GM19099 (cell line): ENCODE results near the gene EMC6.

ENCODE experiments used
- POLR2A ChIP-seq: IDR thresholded peaks from 3 replicates; pipeline ENCODE4 v1.6.1; 2011; ENCODE audit warnings: low read depth; ENCODE audit not compliant: insufficient read length; ENCODE audit errors: extremely low read depth

EMC6 gene

GRCh38 chr17:3708366-3708765 is 39.8 kb downstream of the EMC6 start:
- TF ChIP-seq POLR2A, result no peak

GRCh38 chr17:3710951-3711383 is 42.4 kb downstream of the EMC6 start:
- no peak for TF ChIP-seq POLR2A

GRCh38 chr17:3712811-3713463 is 44.3 kb downstream of the EMC6 start:
- no peak for TF ChIP-seq POLR2A

GRCh38 chr17:3715296-3715695 is 46.7 kb downstream of the EMC6 start:
- no peak for TF ChIP-seq POLR2A

- no peak for TF ChIP-seq POLR2A
Measured at GRCh38 chr17:3718201-3718600, 49.6 kb downstream of the EMC6 start.

- no peak for TF ChIP-seq POLR2A
Measured at GRCh38 chr17:3719265-3719664, 50.7 kb downstream of the EMC6 start.
